ENCODE data around the gene TLK2.

- TF ChIP-seq CTCF (IDR thresholded peaks at IDR 0.05) (no peak), POLR2A (IDR thresholded peaks at IDR 0.05) (no peak)
Measured at GRCh38 chr17:62643496-62643895, 164.9 kb downstream of the TLK2 start.
